DND-41 (cell line): ENCODE data around the gene IL17REL.

Source experiments
- ATAC-seq: fragments of 200-7000 bp; cut with Tn5 transposase; 3 replicates; pipeline ENCODE4 v1.9.1; 2021; ENCODE audit warnings: low read depth; ENCODE audit not compliant: insufficient read depth
- DNase-seq: peaks from one replicate; pipeline ENCODE4 v3.0.0-alpha.2; 2020
- H2AFZ ChIP-seq: 2 replicates; pipeline ENCODE4 v1.6.0; 2012; ENCODE audit warnings: low read depth, low read length
- H3K27ac ChIP-seq: 2 replicates; pipeline ENCODE4 v1.5.1; 2012; ENCODE audit warnings: low read length, inconsistent platforms
- H3K27me3 ChIP-seq: fragments of 200-600 bp; sonication (generic); 2 replicates; pipeline ENCODE4 v1.6.0; 2012; ENCODE audit warnings: low read length, mild to moderate bottlenecking, inconsistent platforms; ENCODE audit not compliant: insufficient read depth, poor library complexity
- H3K36me3 ChIP-seq: 2 replicates; pipeline ENCODE4 v1.5.1; 2012; ENCODE audit warnings: low read length, inconsistent platforms; ENCODE audit not compliant: insufficient read depth
- H3K4me1 ChIP-seq: 2 replicates; pipeline ENCODE4 v1.5.1; 2012; ENCODE audit warnings: mild to moderate bottlenecking, low read length; ENCODE audit not compliant: insufficient read depth
- H3K4me2 ChIP-seq: 2 replicates; pipeline ENCODE4 v1.6.0; 2012; ENCODE audit warnings: mild to moderate bottlenecking, moderate library complexity, low read length, inconsistent platforms; ENCODE audit not compliant: insufficient read depth
- H3K4me3 ChIP-seq, 2 experiments: fragments of 200-600 bp in 1 of 2; shearing (Covaris generic) in 1 of 2; 2 replicates each; pipeline ENCODE4 v1.5.1; 2012 to 2016; ENCODE audit warnings: inconsistent platforms in 2 of 2, low read length in 2 of 2, mild to moderate bottlenecking in 2 of 2, low read depth in 1 of 2, moderate library complexity in 1 of 2
- H3K79me2 ChIP-seq: 2 replicates; pipeline ENCODE4 v1.6.0; 2012; ENCODE audit warnings: low read length, inconsistent platforms; ENCODE audit not compliant: insufficient read depth
- H3K9ac ChIP-seq: 2 replicates; pipeline ENCODE4 v1.6.0; 2012; ENCODE audit warnings: low read depth, mild to moderate bottlenecking, inconsistent platforms, low read length, moderate library complexity
- H3K9me3 ChIP-seq: 2 replicates; pipeline ENCODE4 v1.5.1; 2012; ENCODE audit warnings: low read length, moderate library complexity, mild to moderate bottlenecking, inconsistent platforms; ENCODE audit not compliant: insufficient read depth, severe bottlenecking
- H4K20me1 ChIP-seq: 2 replicates; pipeline ENCODE4 v1.6.0; 2012; ENCODE audit warnings: low read length; ENCODE audit not compliant: insufficient read depth
- CTCF ChIP-seq: IDR thresholded peaks from 2 replicates; pipeline ENCODE4 v1.5.1; 2012; ENCODE audit warnings: borderline replicate concordance, low read length, moderate library complexity, mild to moderate bottlenecking; ENCODE audit not compliant: poor library complexity, severe bottlenecking; ENCODE audit errors: extremely low read depth
- EZH2 ChIP-seq: IDR thresholded peaks from 3 replicates; pipeline ENCODE4 v1.6.1; 2012; ENCODE audit warnings: borderline replicate concordance, low read depth, mild to moderate bottlenecking, moderate library complexity, low read length, inconsistent platforms; ENCODE audit not compliant: severe bottlenecking

The IL17REL gene

GRCh38 chr22:50025993-50026392 is 13.4 kb upstream of the IL17REL start:
- H3K36me3 ChIP-seq, result no peaks in the 10 kb centered on the region
- H3K27me3 ChIP-seq, result no peaks in the 10 kb centered on the region
- H3K4me1 ChIP-seq, result no peaks in the 10 kb centered on the region
- H3K9ac ChIP-seq, result no peak overlapping the region
- no peak overlapping the region for H3K4me3 ChIP-seq
- H3K27ac ChIP-seq, result no peak overlapping the region
- no peaks in the 10 kb centered on the region for H3K79me2 ChIP-seq
- H3K9me3 ChIP-seq, result no peaks in the 10 kb centered on the region
- ATAC-seq (no peak), DNase-seq (no peak)
- TF ChIP-seq CTCF, result no peak
- TF ChIP-seq EZH2, result no peak
- H2AFZ ChIP-seq, result no peak overlapping the region
- H4K20me1 ChIP-seq, result no peaks in the 10 kb centered on the region
- H3K4me2 ChIP-seq, result no peak overlapping the region

GRCh38 chr22:50022171-50022819 is 9.7 kb upstream of the IL17REL start:
- Histone ChIP-seq H3K4me3 (no peak overlapping the region), H3K9ac (no peak overlapping the region), H3K79me2 (no peaks in the 10 kb centered on the region), H3K36me3 (no peaks in the 10 kb centered on the region), H3K4me1 (no peaks in the 10 kb centered on the region), H4K20me1 (no peaks in the 10 kb centered on the region), H3K27ac (no peak overlapping the region), H3K9me3 (peaks cover 5% of the 10 kb centered on the region), H3K27me3 (no peaks in the 10 kb centered on the region), H3K4me2 (no peak overlapping the region), H2AFZ (no peak overlapping the region)
- no peak for ATAC-seq
- TF ChIP-seq EZH2, result no peak
- no peak for TF ChIP-seq CTCF
- no peak for DNase-seq

GRCh38 chr22:50020606-50021005 is 8.0 kb upstream of the IL17REL start:
- Histone ChIP-seq H3K4me2 (no peak overlapping the region), H3K79me2 (no peaks in the 10 kb centered on the region), H3K4me3 (no peak overlapping the region), H4K20me1 (no peaks in the 10 kb centered on the region), H3K9me3 (peaks cover 5% of the 10 kb centered on the region), H3K27ac (no peak overlapping the region), H3K9ac (no peak overlapping the region), H2AFZ (no peak overlapping the region), H3K36me3 (no peaks in the 10 kb centered on the region), H3K4me1 (no peaks in the 10 kb centered on the region), H3K27me3 (no peaks in the 10 kb centered on the region)
- DNase-seq (no peak), ATAC-seq (no peak)
- TF ChIP-seq EZH2, result no peak
- no peak for TF ChIP-seq CTCF
